GM23338 (cell line): ENCODE data around the gene IRF2. TPM values are rescaled to one million over a fixed set of nuclear protein-coding genes. Genes with fewer than 3 reads are reported as not detected.

ENCODE experiments used
- ATAC-seq: fragments of 200-7000 bp; cut with Tn5 transposase; 3 replicates; pipeline ENCODE4 v1.9.1; 2020
- DNase-seq: peaks from one replicate; pipeline ENCODE4 v3.0.0-alpha.2; 2015; ENCODE audit warnings: low spot score
- H2AFZ ChIP-seq: fragments of 200-600 bp; sonication (generic); 2 replicates; pipeline ENCODE4 v1.8.0; 2016; ENCODE audit warnings: antibody characterized with exemption, mild to moderate bottlenecking, moderate library complexity
- H3F3A ChIP-seq: fragments of 200-600 bp; sonication (generic); replicated peaks from 2 replicates; pipeline ENCODE4 v1.8.0; 2017; ENCODE audit warnings: antibody characterized with exemption, mixed run types, low read depth
- H3K27ac ChIP-seq: fragments of 200-600 bp; sonication (generic); 2 replicates; pipeline ENCODE4 v1.6.1; 2016; ENCODE audit warnings: low read depth
- H3K27me3 ChIP-seq: fragments of 200-600 bp; sonication (generic); 2 replicates; pipeline ENCODE4 v1.8.0; 2016; ENCODE audit warnings: mild to moderate bottlenecking, mixed run types, moderate library complexity; ENCODE audit not compliant: insufficient read depth
- H3K36me3 ChIP-seq: fragments of 200-600 bp; sonication (generic); 2 replicates; pipeline ENCODE4 v1.8.0; 2016; ENCODE audit warnings: mild to moderate bottlenecking; ENCODE audit not compliant: insufficient read depth
- H3K4me1 ChIP-seq: fragments of 200-600 bp; sonication (generic); 2 replicates; pipeline ENCODE4 v1.8.0; 2016; ENCODE audit warnings: mild to moderate bottlenecking, moderate library complexity; ENCODE audit not compliant: insufficient read depth
- H3K4me2 ChIP-seq: fragments of 200-600 bp; sonication (generic); 2 replicates; pipeline ENCODE4 v1.7.1; 2017; ENCODE audit warnings: mixed run types
- H3K4me3 ChIP-seq: fragments of 200-600 bp; sonication (generic); 2 replicates; pipeline ENCODE4 v1.6.1; 2016; ENCODE audit warnings: mixed run types
- H3K79me2 ChIP-seq: fragments of 200-600 bp; sonication (generic); replicated peaks from 2 replicates; pipeline ENCODE4 v1.8.0; 2017; ENCODE audit warnings: mild to moderate bottlenecking; ENCODE audit not compliant: insufficient read depth
- H3K9me2 ChIP-seq: fragments of 200-600 bp; sonication (generic); 2 replicates; pipeline ENCODE4 v1.8.0; 2017; ENCODE audit not compliant: insufficient read depth
- H4K20me1 ChIP-seq: fragments of 200-600 bp; sonication (generic); replicated peaks from 2 replicates; pipeline ENCODE4 v1.8.0; 2017; ENCODE audit warnings: mild to moderate bottlenecking; ENCODE audit not compliant: insufficient read depth
- H3K27ac Mint-ChIP-seq: 2 replicates; pipeline ENCODE4 v1.8.0; 2020; ENCODE audit warnings: inconsistent platforms, mild to moderate bottlenecking, moderate library complexity, mixed read lengths
- H3K27me3 Mint-ChIP-seq: 3 replicates; pipeline ENCODE4 v1.8.0; 2022; ENCODE audit warnings: low read depth, mild to moderate bottlenecking, moderate library complexity, mixed read lengths, inconsistent platforms; ENCODE audit not compliant: insufficient read depth, poor library complexity
- H3K36me3 Mint-ChIP-seq: 3 replicates; pipeline ENCODE4 v1.8.0; 2021; ENCODE audit warnings: low read depth, mild to moderate bottlenecking, inconsistent platforms, moderate library complexity, mixed read lengths
- H3K4me1 Mint-ChIP-seq: 3 replicates; pipeline ENCODE4 v1.8.0; 2020; ENCODE audit warnings: mild to moderate bottlenecking, inconsistent platforms, mixed read lengths
- H3K4me3 Mint-ChIP-seq: 3 replicates; pipeline ENCODE4 v1.8.0; 2021; ENCODE audit warnings: moderate library complexity, mild to moderate bottlenecking, inconsistent platforms, mixed read lengths
- H3K9me3 Mint-ChIP-seq: 3 replicates; pipeline ENCODE4 v1.8.0; 2020; ENCODE audit warnings: moderate library complexity, mild to moderate bottlenecking, inconsistent platforms, mixed read lengths
- CREB1 ChIP-seq: fragments of 250-450 bp; sonication (Bioruptor Pico); IDR thresholded peaks from 2 replicates; pipeline ENCODE4 v1.5.0; 2020; ENCODE audit warnings: low read depth, mild to moderate bottlenecking, moderate library complexity
- EZH2 ChIP-seq: fragments of 200-600 bp; sonication (generic); IDR thresholded peaks from one replicate; pipeline ENCODE4 v1.8.0; 2017; ENCODE audit warnings: antibody characterized with exemption, mild to moderate bottlenecking, low read depth; ENCODE audit not compliant: unreplicated experiment
- EZH2phosphoT487 ChIP-seq: fragments of 200-600 bp; sonication (generic); IDR thresholded peaks from one replicate; pipeline ENCODE4 v1.8.1; 2018; ENCODE audit warnings: antibody characterized with exemption; ENCODE audit not compliant: unreplicated experiment
- JUNB ChIP-seq: IDR thresholded peaks from one replicate; pipeline ENCODE4 v1.6.1; 2016; ENCODE audit warnings: antibody characterized with exemption; ENCODE audit not compliant: unreplicated experiment
- NANOG ChIP-seq: IDR thresholded peaks from 2 replicates; pipeline ENCODE4 v1.6.1; 2016; ENCODE audit warnings: antibody characterized with exemption, borderline replicate concordance
- POLR2AphosphoS5 ChIP-seq: IDR thresholded peaks from 2 replicates; pipeline ENCODE4 v1.6.1; 2016; ENCODE audit warnings: antibody characterized with exemption, low read depth
- STAT1 ChIP-seq: IDR thresholded peaks from one replicate; pipeline ENCODE4 v1.6.1; 2016; ENCODE audit warnings: antibody characterized with exemption; ENCODE audit not compliant: unreplicated experiment
- ZNF114 ChIP-seq: fragments of 250-450 bp; sonication (Bioruptor Pico); IDR thresholded peaks from 2 replicates; pipeline ENCODE4 v1.5.0; 2020; ENCODE audit warnings: mild to moderate bottlenecking, moderate library complexity
- ZNF331 ChIP-seq: fragments of 250-450 bp; sonication (Bioruptor Pico); IDR thresholded peaks from 2 replicates; pipeline ENCODE4 v1.5.0; 2020; ENCODE audit warnings: low read depth, mild to moderate bottlenecking, moderate library complexity
- polyA plus RNA-seq: library from polyadenylated mRNA; unstranded; fragments of >200 nt; fragmentation: Nextera tagmentation; extraction: Ambion mirVana; gene quantifications from 2 replicates; pipeline ENCODE4 v1.2.1, GENCODE V29; 2016
- total RNA-seq: library from RNA; depleted of rRNA; stranded (reverse); fragments of >200 nt; shearing (Covaris generic); gene quantifications from 2 replicates; pipeline ENCODE4 v1.2.3, GENCODE V29; 2014
- TF ChIP-seq, protein P1 (sequence below), 2 experiments: fragments of 200-600 bp in 1 of 2; sonication (generic) in 1 of 2; conservative IDR thresholded peaks; 2 replicates each; pipeline versions ENCODE4 v1.5.1 to v1.6.1; 2016 to 2017; ENCODE audit warnings: antibody characterized with exemption in 2 of 2, low read depth in 2 of 2, mild to moderate bottlenecking in 2 of 2, moderate library complexity in 1 of 2
- TF ChIP-seq, protein P2 (sequence below): fragments of 250-450 bp; sonication (Bioruptor Pico); IDR thresholded peaks from 2 replicates; pipeline ENCODE4 v1.5.0; 2020; ENCODE audit warnings: mild to moderate bottlenecking, moderate library complexity
- TF ChIP-seq, protein P3 (sequence below): IDR thresholded peaks from one replicate; pipeline ENCODE4 v1.6.1; 2018; ENCODE audit warnings: antibody characterized with exemption; ENCODE audit not compliant: unreplicated experiment
- TF ChIP-seq, protein P4 (sequence below): IDR thresholded peaks from 2 replicates; pipeline ENCODE4 v1.6.1; 2016; ENCODE audit warnings: antibody characterized with exemption

The IRF2 gene
- total and polyA plus RNA-seq, 2 experiments from 2014 or later, result 14.7 to 15.0 TPM

DNA sequence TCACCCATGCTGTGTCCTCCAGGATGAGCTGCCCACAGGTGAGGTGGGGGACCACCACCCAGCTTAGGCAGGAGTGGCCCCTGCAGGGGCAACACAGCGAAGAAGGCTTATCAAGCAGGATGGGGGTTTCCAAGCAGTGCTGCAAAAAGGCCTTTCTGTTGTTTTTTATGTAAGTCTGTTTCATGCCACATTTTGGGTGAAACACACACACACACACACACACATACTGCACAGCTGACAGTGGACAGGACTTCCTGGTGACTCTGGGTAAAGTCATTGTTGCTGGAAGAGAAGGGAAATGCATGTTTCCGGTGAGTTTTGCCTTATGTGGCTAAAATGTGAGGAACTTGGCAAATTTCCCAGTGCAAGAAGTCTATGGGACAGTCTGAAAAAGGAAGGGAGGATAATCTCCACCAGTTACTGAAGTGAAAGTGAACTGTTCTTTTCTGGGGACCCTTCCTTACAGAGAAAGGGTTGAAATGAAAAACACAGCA lies 119.2 kb downstream of the IRF2 start:
- Histone ChIP-seq H2AFZ (no peak overlapping the region), H3K4me2 (no peak overlapping the region), H3K79me2 (no peaks in the 10 kb centered on the region), H3K36me3 (no peaks in the 10 kb centered on the region), H3K9me2 (no peaks in the 10 kb centered on the region), H3K27ac (no peak overlapping the region), H3K27me3 (no peaks in the 10 kb centered on the region), H4K20me1 (no peaks in the 10 kb centered on the region), H3K4me1 (peaks cover 13% of the 10 kb centered on the region), H3K4me3 (no peak overlapping the region), H3F3A (no peaks in the 10 kb centered on the region)
- no peak for DNase-seq
- Mint-ChIP-seq H3K36me3 (peaks cover 2% of the 10 kb centered on the region; the same call in 1 of the 3 replicates), H3K4me3 (no peak overlapping the region), H3K9me3 (no peaks in the 10 kb centered on the region), H3K27ac (no peak overlapping the region), H3K27me3 (peaks cover 3% of the 10 kb centered on the region), H3K4me1 (peaks cover 19% of the 10 kb centered on the region; the same call in 2 of the 3 replicates)
- TF ChIP-seq POLR2AphosphoS5 (no peak), STAT1 (no peak), ZNF331 (CRISPR knock-in tag) (no peak), ZNF114 (CRISPR knock-in tag) (no peak), EZH2phosphoT487 (no peak), JUNB (no peak), NANOG (no peak), CREB1 (CRISPR knock-in tag) (no peak), EZH2 (no peak)
- TF ChIP-seq, protein P1, sequence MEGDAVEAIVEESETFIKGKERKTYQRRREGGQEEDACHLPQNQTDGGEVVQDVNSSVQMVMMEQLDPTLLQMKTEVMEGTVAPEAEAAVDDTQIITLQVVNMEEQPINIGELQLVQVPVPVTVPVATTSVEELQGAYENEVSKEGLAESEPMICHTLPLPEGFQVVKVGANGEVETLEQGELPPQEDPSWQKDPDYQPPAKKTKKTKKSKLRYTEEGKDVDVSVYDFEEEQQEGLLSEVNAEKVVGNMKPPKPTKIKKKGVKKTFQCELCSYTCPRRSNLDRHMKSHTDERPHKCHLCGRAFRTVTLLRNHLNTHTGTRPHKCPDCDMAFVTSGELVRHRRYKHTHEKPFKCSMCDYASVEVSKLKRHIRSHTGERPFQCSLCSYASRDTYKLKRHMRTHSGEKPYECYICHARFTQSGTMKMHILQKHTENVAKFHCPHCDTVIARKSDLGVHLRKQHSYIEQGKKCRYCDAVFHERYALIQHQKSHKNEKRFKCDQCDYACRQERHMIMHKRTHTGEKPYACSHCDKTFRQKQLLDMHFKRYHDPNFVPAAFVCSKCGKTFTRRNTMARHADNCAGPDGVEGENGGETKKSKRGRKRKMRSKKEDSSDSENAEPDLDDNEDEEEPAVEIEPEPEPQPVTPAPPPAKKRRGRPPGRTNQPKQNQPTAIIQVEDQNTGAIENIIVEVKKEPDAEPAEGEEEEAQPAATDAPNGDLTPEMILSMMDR (conservative IDR thresholded peaks at IDR 0.05; ENCODE audit: low read depth in 2 of 2), result no peak
- TF ChIP-seq, protein P2, sequence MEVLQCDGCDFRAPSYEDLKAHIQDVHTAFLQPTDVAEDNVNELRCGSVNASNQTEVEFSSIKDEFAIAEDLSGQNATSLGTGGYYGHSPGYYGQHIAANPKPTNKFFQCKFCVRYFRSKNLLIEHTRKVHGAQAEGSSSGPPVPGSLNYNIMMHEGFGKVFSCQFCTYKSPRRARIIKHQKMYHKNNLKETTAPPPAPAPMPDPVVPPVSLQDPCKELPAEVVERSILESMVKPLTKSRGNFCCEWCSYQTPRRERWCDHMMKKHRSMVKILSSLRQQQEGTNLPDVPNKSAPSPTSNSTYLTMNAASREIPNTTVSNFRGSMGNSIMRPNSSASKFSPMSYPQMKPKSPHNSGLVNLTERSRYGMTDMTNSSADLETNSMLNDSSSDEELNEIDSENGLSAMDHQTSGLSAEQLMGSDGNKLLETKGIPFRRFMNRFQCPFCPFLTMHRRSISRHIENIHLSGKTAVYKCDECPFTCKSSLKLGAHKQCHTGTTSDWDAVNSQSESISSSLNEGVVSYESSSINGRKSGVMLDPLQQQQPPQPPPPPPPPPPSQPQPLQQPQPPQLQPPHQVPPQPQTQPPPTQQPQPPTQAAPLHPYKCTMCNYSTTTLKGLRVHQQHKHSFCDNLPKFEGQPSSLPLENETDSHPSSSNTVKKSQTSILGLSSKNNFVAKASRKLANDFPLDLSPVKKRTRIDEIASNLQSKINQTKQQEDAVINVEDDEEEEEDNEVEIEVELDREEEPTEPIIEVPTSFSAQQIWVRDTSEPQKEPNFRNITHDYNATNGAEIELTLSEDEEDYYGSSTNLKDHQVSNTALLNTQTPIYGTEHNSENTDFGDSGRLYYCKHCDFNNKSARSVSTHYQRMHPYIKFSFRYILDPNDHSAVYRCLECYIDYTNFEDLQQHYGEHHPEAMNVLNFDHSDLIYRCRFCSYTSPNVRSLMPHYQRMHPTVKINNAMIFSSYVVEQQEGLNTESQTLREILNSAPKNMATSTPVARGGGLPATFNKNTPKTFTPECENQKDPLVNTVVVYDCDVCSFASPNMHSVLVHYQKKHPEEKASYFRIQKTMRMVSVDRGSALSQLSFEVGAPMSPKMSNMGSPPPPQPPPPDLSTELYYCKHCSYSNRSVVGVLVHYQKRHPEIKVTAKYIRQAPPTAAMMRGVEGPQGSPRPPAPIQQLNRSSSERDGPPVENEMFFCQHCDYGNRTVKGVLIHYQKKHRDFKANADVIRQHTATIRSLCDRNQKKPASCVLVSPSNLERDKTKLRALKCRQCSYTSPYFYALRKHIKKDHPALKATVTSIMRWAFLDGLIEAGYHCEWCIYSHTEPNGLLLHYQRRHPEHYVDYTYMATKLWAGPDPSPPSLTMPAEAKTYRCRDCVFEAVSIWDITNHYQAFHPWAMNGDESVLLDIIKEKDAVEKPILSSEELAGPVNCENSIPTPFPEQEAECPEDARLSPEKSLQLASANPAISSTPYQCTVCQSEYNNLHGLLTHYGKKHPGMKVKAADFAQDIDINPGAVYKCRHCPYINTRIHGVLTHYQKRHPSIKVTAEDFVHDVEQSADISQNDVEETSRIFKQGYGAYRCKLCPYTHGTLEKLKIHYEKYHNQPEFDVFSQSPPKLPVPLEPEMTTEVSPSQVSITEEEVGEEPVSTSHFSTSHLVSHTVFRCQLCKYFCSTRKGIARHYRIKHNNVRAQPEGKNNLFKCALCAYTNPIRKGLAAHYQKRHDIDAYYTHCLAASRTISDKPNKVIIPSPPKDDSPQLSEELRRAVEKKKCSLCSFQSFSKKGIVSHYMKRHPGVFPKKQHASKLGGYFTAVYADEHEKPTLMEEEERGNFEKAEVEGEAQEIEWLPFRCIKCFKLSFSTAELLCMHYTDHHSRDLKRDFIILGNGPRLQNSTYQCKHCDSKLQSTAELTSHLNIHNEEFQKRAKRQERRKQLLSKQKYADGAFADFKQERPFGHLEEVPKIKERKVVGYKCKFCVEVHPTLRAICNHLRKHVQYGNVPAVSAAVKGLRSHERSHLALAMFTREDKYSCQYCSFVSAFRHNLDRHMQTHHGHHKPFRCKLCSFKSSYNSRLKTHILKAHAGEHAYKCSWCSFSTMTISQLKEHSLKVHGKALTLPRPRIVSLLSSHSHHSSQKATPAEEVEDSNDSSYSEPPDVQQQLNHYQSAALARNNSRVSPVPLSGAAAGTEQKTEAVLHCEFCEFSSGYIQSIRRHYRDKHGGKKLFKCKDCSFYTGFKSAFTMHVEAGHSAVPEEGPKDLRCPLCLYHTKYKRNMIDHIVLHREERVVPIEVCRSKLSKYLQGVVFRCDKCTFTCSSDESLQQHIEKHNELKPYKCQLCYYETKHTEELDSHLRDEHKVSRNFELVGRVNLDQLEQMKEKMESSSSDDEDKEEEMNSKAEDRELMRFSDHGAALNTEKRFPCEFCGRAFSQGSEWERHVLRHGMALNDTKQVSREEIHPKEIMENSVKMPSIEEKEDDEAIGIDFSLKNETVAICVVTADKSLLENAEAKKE (CRISPR knock-in tag), result no peak
- TF ChIP-seq, protein P3, sequence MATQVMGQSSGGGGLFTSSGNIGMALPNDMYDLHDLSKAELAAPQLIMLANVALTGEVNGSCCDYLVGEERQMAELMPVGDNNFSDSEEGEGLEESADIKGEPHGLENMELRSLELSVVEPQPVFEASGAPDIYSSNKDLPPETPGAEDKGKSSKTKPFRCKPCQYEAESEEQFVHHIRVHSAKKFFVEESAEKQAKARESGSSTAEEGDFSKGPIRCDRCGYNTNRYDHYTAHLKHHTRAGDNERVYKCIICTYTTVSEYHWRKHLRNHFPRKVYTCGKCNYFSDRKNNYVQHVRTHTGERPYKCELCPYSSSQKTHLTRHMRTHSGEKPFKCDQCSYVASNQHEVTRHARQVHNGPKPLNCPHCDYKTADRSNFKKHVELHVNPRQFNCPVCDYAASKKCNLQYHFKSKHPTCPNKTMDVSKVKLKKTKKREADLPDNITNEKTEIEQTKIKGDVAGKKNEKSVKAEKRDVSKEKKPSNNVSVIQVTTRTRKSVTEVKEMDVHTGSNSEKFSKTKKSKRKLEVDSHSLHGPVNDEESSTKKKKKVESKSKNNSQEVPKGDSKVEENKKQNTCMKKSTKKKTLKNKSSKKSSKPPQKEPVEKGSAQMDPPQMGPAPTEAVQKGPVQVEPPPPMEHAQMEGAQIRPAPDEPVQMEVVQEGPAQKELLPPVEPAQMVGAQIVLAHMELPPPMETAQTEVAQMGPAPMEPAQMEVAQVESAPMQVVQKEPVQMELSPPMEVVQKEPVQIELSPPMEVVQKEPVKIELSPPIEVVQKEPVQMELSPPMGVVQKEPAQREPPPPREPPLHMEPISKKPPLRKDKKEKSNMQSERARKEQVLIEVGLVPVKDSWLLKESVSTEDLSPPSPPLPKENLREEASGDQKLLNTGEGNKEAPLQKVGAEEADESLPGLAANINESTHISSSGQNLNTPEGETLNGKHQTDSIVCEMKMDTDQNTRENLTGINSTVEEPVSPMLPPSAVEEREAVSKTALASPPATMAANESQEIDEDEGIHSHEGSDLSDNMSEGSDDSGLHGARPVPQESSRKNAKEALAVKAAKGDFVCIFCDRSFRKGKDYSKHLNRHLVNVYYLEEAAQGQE, result no peak
- TF ChIP-seq, protein P4, sequence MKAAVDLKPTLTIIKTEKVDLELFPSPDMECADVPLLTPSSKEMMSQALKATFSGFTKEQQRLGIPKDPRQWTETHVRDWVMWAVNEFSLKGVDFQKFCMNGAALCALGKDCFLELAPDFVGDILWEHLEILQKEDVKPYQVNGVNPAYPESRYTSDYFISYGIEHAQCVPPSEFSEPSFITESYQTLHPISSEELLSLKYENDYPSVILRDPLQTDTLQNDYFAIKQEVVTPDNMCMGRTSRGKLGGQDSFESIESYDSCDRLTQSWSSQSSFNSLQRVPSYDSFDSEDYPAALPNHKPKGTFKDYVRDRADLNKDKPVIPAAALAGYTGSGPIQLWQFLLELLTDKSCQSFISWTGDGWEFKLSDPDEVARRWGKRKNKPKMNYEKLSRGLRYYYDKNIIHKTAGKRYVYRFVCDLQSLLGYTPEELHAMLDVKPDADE, result no peak
- no peak for ATAC-seq
